Measurements from ENCODE around the gene RALGDS.

DNA sequence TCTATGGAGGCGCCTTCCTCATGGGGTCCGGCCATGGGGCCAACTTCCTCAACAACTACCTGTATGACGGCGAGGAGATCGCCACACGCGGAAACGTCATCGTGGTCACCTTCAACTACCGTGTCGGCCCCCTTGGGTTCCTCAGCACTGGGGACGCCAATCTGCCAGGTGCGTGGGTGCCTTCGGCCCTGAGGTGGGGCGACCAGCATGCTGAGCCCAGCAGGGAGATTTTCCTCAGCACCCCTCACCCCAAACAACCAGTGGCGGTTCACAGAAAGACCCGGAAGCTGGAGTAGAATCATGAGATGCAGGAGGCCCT is 56.0 kb downstream of the RALGDS start:
- TF ChIP-seq POLR2A (IDR thresholded peaks at IDR 0.05), result no peak
- TF ChIP-seq, protein P1, sequence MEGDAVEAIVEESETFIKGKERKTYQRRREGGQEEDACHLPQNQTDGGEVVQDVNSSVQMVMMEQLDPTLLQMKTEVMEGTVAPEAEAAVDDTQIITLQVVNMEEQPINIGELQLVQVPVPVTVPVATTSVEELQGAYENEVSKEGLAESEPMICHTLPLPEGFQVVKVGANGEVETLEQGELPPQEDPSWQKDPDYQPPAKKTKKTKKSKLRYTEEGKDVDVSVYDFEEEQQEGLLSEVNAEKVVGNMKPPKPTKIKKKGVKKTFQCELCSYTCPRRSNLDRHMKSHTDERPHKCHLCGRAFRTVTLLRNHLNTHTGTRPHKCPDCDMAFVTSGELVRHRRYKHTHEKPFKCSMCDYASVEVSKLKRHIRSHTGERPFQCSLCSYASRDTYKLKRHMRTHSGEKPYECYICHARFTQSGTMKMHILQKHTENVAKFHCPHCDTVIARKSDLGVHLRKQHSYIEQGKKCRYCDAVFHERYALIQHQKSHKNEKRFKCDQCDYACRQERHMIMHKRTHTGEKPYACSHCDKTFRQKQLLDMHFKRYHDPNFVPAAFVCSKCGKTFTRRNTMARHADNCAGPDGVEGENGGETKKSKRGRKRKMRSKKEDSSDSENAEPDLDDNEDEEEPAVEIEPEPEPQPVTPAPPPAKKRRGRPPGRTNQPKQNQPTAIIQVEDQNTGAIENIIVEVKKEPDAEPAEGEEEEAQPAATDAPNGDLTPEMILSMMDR (IDR thresholded peaks at IDR 0.05), result no peak
